Stimulated activated CD4-positive, alpha-beta T cell treated with anti-CD3 and anti-CD28 coated beads, Interleukin-12 subunit alpha, Interleukin-12 subunit beta, amount 100 ng/mL, for 48 hours (primary cell): ENCODE data around the gene ZNF700.
"Not testable (repeated sequence)": the region's sequence is repeated elsewhere in the genome, so short reads cannot be mapped to it uniquely, and the experiment has no call there.

Experiments used
- DNase-seq, 3 donors: peaks; one replicate each; pipeline ENCODE4 v3.0.0-alpha.2; 2020; ENCODE audit warnings: low read depth in 2 of 3, low spot score in 1 of 3

ZNF700 gene

GRCh38 chr19:11987405-11988281 is 62.7 kb downstream of the ZNF700 start:
- DNase-seq, result peak; percentile 91 to 95 (median 93)

- DNase-seq, result no peak
Observed at GRCh38 chr19:11989112-11989456, 64.2 kb downstream of the ZNF700 start.

GRCh38 chr19:11991921-11992320 is 67.0 kb downstream of the ZNF700 start:
- DNase-seq, result not testable (repeated sequence)

- DNase-seq, result no peak
Observed at GRCh38 chr19:11995174-11995573, 70.3 kb downstream of the ZNF700 start.
